ENCODE data around the gene PCDHGB4.
"Not testable (repeated sequence)": the region's sequence is repeated elsewhere in the genome, so short reads cannot be mapped to it uniquely, and the experiment has no call there.

PCDHGB4 gene

DNA sequence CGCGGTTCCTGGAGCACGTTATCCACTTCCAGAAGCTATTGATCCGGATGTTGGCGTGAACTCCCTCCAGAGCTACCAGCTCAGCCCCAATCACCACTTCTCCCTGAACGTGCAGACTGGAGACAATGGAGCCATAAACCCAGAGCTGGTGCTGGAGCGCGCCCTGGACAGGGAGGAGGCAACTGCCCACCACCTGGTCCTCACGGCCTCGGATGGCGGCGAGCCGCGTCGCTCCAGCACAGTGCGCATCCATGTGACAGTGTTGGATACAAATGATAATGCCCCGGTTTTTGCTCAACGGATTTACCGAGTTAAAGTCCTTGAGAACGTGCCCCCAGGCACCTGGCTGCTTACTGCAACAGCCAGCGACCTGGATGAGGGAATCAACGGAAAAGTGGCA is 15.9 kb downstream of the PCDHGB4 start:
- Histone ChIP-seq H3K36me3 (ENCODE audit: control insufficient read depth in 2 of 2, insufficient read depth in 1 of 2, low read length in 2 of 2) (no peaks in the 10 kb centered on the region), H3K4me3 (ENCODE audit: low read depth, low read length) (no peak overlapping the region), H3K9me3 (ENCODE audit: control insufficient read depth, insufficient read depth, low read depth, low read length) (no peaks in the 10 kb centered on the region; the same call in 1 of the 2 replicates), H3K4me1 (ENCODE audit: control insufficient read depth, insufficient read depth, low read length) (no peaks in the 10 kb centered on the region), H3K27ac (ENCODE audit: extremely low read depth, low read depth, low read length) (no peak overlapping the region)
- POLR2A ChIA-PET = no interaction called here
- CTCF ChIA-PET = interaction anchor here (0.8 kb wide), 2 partner anchors 21 to 154 kb away, joined by 3 to 4 read pairs; partner anchors contain the start of gene PCDHGA7
- TF ChIP-seq ZNF830 (tag by site-specific recombination; IDR thresholded peaks at IDR 0.05; ENCODE audit: low read depth) (no peak), ZNF670 (tag by site-specific recombination; IDR thresholded peaks at IDR 0.05; ENCODE audit: low read depth) (no peak), MEIS1 (CRISPR knock-in tag; IDR thresholded peaks at IDR 0.05; ENCODE audit: borderline replicate concordance) (no peak), ZNF658 (tag by site-specific recombination; IDR thresholded peaks at IDR 0.05) (no peak), ZNF501 (tag by site-specific recombination; IDR thresholded peaks at IDR 0.05) (no peak), ZEB2 (tag by site-specific recombination; IDR thresholded peaks at IDR 0.05) (no peak), ZNF133 (tag by site-specific recombination; IDR thresholded peaks at IDR 0.05) (no peak), ZNF239 (tag by site-specific recombination; IDR thresholded peaks at IDR 0.05) (no peak), ZNF423 (tag by site-specific recombination; IDR thresholded peaks at IDR 0.05) (no peak), ZNF768 (tag by site-specific recombination; IDR thresholded peaks at IDR 0.05) (no peak), ZFP37 (tag by site-specific recombination; IDR thresholded peaks at IDR 0.05) (no peak), ZNF24 (tag by site-specific recombination; IDR thresholded peaks at IDR 0.05) (no peak)
- TF ChIP-seq, protein P1, sequence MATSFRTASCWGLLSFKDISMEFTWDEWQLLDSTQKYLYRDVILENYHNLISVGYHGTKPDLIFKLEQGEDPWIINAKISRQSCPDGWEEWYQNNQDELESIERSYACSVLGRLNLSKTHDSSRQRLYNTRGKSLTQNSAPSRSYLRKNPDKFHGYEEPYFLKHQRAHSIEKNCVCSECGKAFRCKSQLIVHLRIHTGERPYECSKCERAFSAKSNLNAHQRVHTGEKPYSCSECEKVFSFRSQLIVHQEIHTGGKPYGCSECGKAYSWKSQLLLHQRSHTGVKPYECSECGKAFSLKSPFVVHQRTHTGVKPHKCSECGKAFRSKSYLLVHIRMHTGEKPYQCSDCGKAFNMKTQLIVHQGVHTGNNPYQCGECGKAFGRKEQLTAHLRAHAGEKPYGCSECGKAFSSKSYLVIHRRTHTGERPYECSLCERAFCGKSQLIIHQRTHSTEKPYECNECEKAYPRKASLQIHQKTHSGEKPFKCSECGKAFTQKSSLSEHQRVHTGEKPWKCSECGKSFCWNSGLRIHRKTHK (tag by site-specific recombination; IDR thresholded peaks at IDR 0.05) = no peak
- TF ChIP-seq, protein P2, sequence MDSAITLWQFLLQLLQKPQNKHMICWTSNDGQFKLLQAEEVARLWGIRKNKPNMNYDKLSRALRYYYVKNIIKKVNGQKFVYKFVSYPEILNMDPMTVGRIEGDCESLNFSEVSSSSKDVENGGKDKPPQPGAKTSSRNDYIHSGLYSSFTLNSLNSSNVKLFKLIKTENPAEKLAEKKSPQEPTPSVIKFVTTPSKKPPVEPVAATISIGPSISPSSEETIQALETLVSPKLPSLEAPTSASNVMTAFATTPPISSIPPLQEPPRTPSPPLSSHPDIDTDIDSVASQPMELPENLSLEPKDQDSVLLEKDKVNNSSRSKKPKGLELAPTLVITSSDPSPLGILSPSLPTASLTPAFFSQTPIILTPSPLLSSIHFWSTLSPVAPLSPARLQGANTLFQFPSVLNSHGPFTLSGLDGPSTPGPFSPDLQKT (IDR thresholded peaks at IDR 0.05; ENCODE audit: borderline replicate concordance, low read depth, low read length) = no peak

DNA sequence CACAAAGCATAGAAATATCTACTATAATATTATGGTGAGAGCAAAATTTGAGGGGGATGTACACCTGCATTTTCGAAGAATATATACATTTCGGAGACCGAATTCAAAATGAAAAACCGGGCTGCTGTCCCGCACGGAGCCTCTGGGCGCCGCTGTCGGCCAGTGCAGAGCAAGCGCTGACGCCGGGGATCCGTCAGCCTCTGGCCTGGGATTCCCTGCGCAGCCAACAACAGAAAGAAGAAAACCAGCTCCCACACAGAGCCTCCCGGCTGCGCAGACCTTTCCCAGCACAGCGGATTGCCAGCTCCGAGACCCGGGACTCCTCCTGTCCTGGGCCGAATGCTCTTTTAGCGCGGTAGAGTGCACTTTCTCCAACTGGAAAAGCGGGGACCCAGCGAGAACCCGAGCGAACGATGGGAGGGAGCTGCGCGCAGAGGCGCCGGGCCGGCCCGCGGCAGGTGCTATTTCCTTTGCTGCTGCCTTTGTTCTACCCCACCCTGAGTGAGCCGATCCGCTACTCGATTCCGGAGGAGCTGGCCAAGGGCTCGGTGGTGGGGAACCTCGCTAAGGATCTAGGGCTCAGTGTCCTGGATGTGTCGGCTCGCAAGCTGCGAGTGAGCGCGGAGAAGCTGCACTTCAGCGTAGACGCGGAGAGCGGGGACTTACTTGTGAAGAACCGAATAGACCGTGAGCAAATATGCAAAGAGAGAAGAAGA is 20.4 kb downstream of the PCDHGB4 start, which contains the start of gene PCDHGB6:
Gene PCDHGB6, plus strand, starts transcription at position 232 of the 716 bp plus-strand sequence. Its CDS starts 182 bp downstream, at position 414.
- CTCF ChIA-PET = interaction anchor here (0.8 to 2.9 kb wide), 4 partner anchors 9 to 158 kb away, joined by 3 to 14 read pairs (median 6); partner anchors contain the start of genes PCDHGA8 and PCDHGB7
- POLR2A ChIA-PET; H3K36me3 ChIP-seq (ENCODE audit: control insufficient read depth in 2 of 2, insufficient read depth in 1 of 2, low read length in 2 of 2); H3K4me3 ChIP-seq (ENCODE audit: low read depth, low read length); H3K27ac ChIP-seq (ENCODE audit: extremely low read depth, low read depth, low read length); H3K9me3 ChIP-seq (ENCODE audit: control insufficient read depth, insufficient read depth, low read depth, low read length); H3K4me1 ChIP-seq (ENCODE audit: control insufficient read depth, insufficient read depth, low read length): not testable (repeated sequence)

DNA sequence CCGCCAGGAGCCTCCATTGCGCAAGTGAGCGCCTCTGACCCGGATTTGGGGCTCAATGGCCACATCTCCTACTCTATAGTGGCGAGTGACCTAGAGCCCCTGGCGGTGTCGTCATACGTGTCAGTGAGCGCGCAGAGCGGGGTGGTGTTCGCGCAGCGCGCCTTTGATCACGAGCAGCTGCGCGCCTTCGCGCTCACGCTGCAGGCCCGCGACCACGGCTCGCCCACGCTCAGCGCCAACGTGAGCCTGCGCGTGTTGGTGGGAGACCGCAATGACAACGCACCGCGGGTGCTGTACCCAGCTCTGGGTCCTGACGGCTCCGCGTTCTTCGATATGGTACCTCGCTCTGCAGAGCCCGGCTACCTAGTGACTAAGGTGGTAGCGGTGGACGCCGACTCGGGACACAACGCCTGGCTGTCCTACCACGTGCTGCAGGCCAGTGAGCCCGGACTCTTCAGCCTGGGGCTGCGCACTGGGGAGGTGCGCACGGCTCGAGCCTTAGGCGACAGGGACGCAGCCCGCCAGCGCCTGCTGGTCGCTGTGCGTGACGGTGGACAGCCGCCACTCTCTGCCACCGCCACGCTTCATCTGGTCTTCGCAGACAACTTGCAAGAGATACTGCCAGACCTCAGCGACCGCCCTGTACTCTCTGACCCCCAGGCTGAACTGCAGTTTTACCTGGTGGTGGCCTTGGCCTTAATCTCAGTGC is 22.3 kb downstream of the PCDHGB4 start:
- ChIA-PET CTCF (interaction anchor here (0.7 to 1.0 kb wide), 2 partner anchors 148 to 167 kb away, joined by 3 to 4 read pairs; no protein-coding TSS in a partner anchor), POLR2A (no interaction called here)
- Histone ChIP-seq H3K4me3 (ENCODE audit: low read depth, low read length) (no peak overlapping the region), H3K27ac (ENCODE audit: extremely low read depth, low read depth, low read length) (no peak overlapping the region), H3K4me1 (ENCODE audit: control insufficient read depth, insufficient read depth, low read length) (no peaks in the 10 kb centered on the region), H3K9me3 (ENCODE audit: control insufficient read depth, insufficient read depth, low read depth, low read length) (no peaks in the 10 kb centered on the region), H3K36me3 (ENCODE audit: control insufficient read depth in 2 of 2, insufficient read depth in 1 of 2, low read length in 2 of 2) (no peaks in the 10 kb centered on the region)
- TF ChIP-seq, protein P3, sequence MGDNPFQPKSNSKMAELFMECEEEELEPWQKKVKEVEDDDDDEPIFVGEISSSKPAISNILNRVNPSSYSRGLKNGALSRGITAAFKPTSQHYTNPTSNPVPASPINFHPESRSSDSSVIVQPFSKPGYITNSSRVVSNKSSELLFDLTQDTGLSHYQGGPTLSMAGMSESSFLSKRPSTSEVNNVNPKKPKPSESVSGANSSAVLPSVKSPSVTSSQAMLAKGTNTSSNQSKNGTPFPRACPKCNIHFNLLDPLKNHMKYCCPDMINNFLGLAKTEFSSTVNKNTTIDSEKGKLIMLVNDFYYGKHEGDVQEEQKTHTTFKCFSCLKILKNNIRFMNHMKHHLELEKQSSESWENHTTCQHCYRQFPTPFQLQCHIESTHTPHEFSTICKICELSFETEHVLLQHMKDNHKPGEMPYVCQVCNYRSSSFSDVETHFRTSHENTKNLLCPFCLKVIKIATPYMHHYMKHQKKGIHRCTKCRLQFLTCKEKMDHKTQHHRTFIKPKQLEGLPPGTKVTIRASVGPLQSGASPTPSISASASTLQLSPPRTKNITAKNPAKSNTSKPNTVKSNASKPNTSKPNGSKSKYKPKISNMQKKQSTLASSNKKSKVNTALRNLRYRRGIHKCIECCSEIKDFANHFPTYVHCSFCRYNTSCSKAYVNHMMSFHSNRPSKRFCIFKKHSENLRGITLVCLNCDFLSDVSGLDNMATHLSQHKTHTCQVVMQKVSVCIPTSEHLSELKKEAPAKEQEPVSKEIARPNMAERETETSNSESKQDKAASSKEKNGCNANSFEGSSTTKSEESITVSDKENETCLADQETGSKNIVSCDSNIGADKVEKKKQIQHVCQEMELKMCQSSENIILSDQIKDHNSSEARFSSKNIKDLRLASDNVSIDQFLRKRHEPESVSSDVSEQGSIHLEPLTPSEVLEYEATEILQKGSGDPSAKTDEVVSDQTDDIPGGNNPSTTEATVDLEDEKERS (tag by site-specific recombination; IDR thresholded peaks at IDR 0.05) = no peak
- TF ChIP-seq SCRT2 (tag by site-specific recombination; IDR thresholded peaks at IDR 0.05) (no peak), ZNF76 (tag by site-specific recombination; IDR thresholded peaks at IDR 0.05; ENCODE audit: borderline replicate concordance, low read depth) (no peak), ZNF626 (tag by site-specific recombination; IDR thresholded peaks at IDR 0.05) (no peak), ZNF548 (tag by site-specific recombination; IDR thresholded peaks at IDR 0.05) (no peak), ZNF433 (tag by site-specific recombination; IDR thresholded peaks at IDR 0.05; ENCODE audit: low read depth) (no peak)
- TF ChIP-seq, protein P4, sequence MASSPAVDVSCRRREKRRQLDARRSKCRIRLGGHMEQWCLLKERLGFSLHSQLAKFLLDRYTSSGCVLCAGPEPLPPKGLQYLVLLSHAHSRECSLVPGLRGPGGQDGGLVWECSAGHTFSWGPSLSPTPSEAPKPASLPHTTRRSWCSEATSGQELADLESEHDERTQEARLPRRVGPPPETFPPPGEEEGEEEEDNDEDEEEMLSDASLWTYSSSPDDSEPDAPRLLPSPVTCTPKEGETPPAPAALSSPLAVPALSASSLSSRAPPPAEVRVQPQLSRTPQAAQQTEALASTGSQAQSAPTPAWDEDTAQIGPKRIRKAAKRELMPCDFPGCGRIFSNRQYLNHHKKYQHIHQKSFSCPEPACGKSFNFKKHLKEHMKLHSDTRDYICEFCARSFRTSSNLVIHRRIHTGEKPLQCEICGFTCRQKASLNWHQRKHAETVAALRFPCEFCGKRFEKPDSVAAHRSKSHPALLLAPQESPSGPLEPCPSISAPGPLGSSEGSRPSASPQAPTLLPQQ (tag by site-specific recombination; IDR thresholded peaks at IDR 0.05) = no peak
